Measurements from ENCODE around the gene SFMBT2. TPM values are rescaled to one million over a fixed set of nuclear protein-coding genes. Genes with fewer than 3 reads are reported as not detected.

Gene SFMBT2
- total RNA-seq, 1 donor from 2014 or later: 14.2 TPM

GRCh38 chr10:7260412-7260900 is 150.4 kb downstream of the SFMBT2 start:
- DNase-seq (ENCODE audit: low spot score): no peak
- intact Hi-C loops (cut with DNase I): loop anchor here (1.0 to 10.0 kb wide), 3 partner anchors 87 to 148 kb away; no protein-coding TSS in a partner anchor

DNA sequence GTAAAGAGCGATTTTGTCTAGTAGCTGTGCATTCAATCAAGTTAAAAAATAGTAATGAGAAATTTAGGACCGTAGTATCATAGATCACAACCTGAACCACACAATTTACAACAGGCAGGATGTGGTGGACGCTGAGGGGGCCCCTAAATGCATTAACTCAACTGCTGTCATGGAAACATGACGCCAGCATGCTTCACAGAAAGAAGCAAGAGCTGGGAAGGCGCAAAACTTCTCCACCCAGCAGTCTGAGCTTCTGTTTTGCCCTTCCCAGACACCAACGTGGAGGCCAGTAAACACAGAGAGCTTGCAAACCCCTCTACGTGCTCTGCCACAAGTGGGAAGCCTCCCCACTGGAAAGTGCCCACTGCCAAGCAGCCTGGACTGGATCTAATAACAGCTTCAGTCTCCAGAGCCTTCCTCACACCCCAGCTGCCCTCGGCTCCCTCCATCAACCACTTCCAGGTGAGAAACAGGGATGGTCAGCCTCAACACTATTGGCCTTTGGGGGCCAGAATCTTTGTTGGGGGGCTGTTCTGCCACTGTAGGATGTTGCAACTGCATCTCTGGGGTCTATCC is 151.8 kb downstream of the SFMBT2 start:
- DNase-seq (ENCODE audit: low spot score): no peak
- intact Hi-C loops (cut with DNase I): no loop called here

- intact Hi-C loops (cut with DNase I): no loop called here
- no peak for DNase-seq (ENCODE audit: low spot score)
These were observed 155.3 kb downstream of the SFMBT2 start for GRCh38 chr10:7255517-7255916.

GRCh38 chr10:7251696-7252465 is 159.0 kb downstream of the SFMBT2 start:
- DNase-seq (ENCODE audit: low spot score): no peak
- intact Hi-C loops (cut with DNase I): no loop called here

GRCh38 chr10:7250236-7250635 is 160.6 kb downstream of the SFMBT2 start:
- DNase-seq (ENCODE audit: low spot score): no peak
- intact Hi-C loops (cut with DNase I): no loop called here

DNA sequence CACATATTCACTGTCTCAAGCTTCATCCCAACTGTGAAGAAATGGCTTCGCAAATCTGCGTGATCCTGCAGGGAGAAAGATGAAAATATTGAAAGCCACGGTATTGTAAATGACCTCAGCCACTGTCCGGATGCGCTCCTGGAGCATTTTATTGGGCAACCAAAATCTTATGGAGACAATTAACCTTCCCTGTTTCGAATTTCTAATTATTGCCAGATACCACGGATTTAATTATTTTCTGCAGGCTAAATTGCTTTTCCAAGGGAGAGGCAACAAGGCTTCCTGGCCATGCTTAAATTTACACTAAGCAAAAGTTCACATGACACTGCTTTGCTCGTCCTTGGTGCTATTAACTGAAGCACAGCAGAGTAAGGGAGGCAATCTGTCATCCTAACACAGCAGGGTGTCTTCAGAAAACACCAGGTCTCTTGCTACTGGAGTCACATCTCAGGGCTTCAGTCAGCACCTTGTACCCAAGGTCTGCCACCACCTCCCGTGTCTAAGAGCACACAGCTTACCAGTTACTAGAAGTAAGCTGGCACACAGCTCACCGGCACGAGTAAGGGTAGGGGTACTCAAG is 162.2 kb downstream of the SFMBT2 start:
- DNase-seq (ENCODE audit: low spot score): no peak
- intact Hi-C loops (cut with DNase I): no loop called here

GRCh38 chr10:7248148-7248547 is 162.7 kb downstream of the SFMBT2 start:
- intact Hi-C loops (cut with DNase I): no loop called here
- no peak for DNase-seq (ENCODE audit: low spot score)

GRCh38 chr10:7245505-7245904 is 165.3 kb downstream of the SFMBT2 start:
- intact Hi-C loops (cut with DNase I): no loop called here

DNA sequence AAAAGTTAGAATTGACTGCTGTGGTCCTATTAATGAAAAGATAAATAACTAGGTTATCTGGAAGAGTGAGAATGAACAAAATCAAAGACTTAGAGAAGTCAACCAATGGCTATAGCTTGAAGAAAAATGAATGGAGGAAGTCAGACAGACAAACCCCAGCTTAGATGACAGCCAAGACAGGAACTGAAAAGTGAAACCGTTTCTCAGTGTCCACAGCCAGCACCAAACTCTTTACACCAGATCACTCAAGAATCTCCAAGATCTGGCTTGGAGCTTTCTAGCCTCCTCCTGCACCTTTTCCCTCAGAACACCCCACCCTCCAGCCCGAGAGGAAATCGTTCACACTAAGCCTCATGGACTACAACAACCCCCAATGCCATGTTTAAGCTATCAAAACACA is 167.0 kb downstream of the SFMBT2 start:
- intact Hi-C loops (cut with DNase I): no loop called here
- DNase-seq (ENCODE audit: low spot score): no peak

More at GRCh38 chr10:7245505-7245904, 165.3 kb downstream of the SFMBT2 start:
- no peak for DNase-seq (ENCODE audit: low spot score)

DNA sequence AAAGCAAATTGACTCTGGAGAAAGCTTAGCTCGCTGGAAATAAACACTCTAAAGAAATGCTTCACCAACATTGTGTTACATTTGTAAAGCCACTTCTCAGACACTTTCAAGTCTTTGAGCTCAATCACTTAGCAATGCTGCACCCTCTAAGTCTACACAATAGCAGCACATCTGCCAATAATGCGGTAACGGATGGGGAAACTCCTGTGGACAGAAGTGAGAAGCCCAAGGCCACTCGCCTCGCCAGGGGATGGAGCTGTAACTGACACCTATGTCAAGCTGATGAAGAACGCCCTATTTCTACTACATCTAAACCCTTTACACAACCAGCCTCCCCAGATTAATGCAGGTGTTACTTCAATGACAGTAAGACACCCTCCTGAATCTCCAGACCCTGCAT is 167.7 kb downstream of the SFMBT2 start:
- intact Hi-C loops (cut with DNase I): no loop called here
- DNase-seq (ENCODE audit: low spot score): no peak

DNA sequence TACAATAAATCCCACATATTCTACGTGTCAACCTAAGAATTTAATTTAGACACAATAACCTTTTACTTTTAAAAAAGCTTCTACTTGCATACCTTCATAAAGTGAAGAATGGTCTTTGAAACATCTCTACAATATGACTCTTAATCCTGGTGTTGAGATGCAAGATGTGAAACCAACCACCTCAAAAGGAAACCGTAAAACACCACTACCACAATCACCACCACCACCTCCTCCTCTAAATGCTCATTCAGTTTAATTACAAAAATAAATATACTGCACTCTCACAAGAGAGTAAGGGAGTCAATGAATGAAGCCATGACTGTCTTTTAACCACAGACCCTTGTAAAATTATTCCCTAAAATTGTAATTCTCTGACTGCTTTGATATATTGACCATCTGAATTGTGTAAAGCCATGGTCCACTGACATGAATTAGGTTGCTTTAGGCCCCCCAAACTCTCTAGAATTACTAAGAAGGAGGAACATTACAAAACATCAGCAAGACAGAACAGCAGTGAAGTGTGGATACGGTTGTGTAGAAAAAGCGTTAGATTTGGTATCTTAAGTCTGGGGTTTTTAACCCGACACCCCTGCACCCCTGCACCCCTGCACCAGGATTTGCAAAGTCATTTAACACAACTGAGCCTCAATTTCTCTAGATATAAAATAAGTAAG is 171.4 kb downstream of the SFMBT2 start:
- intact Hi-C loops (cut with DNase I): no loop called here

GRCh38 chr10:7235376-7235775 is 175.5 kb downstream of the SFMBT2 start:
- no peak for DNase-seq (ENCODE audit: low spot score)
- intact Hi-C loops (cut with DNase I): no loop called here

More for the DNA sequence above, 171.4 kb downstream of the SFMBT2 start:
- DNase-seq (ENCODE audit: low spot score): no peak

- intact Hi-C loops (cut with DNase I): no loop called here
- no peak for DNase-seq (ENCODE audit: low spot score)
These were observed 176.7 kb downstream of the SFMBT2 start for GRCh38 chr10:7234109-7234508.

DNA sequence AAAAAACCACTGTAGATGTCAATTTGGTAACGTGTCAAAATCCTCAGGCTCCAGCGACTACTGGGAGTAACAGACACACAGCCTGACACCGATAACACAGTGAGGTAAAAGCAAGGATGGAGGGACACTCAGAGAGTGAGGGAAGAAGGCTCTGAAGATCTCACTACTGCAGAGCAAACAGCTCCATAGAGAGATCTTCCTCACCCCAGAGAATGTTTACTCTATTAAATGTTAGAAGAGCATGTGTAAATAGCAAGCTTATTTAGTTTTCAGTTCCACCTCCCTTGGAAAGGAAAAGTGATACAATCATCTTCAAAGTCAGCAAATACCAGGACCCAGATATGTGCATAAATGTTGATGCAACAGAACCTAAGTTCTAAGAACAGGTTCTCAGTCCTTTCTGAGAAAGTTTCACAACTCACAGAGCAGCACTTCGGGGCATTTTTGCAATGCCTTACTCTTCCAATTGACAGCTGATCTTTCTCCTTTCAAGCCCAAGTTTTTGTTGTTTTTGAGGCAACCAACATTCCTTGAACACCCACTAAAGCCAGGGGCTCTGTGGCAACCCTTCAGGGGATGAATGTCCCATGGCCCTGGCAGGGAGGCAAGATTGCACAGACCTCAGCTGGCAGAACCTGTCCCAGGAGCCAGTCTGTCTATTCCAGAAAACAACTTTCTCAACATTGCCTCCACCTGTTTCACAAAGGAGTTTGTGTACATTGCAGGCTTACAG is 177.4 kb downstream of the SFMBT2 start:
- no peak for DNase-seq (ENCODE audit: low spot score)
- intact Hi-C loops (cut with DNase I): no loop called here

DNA sequence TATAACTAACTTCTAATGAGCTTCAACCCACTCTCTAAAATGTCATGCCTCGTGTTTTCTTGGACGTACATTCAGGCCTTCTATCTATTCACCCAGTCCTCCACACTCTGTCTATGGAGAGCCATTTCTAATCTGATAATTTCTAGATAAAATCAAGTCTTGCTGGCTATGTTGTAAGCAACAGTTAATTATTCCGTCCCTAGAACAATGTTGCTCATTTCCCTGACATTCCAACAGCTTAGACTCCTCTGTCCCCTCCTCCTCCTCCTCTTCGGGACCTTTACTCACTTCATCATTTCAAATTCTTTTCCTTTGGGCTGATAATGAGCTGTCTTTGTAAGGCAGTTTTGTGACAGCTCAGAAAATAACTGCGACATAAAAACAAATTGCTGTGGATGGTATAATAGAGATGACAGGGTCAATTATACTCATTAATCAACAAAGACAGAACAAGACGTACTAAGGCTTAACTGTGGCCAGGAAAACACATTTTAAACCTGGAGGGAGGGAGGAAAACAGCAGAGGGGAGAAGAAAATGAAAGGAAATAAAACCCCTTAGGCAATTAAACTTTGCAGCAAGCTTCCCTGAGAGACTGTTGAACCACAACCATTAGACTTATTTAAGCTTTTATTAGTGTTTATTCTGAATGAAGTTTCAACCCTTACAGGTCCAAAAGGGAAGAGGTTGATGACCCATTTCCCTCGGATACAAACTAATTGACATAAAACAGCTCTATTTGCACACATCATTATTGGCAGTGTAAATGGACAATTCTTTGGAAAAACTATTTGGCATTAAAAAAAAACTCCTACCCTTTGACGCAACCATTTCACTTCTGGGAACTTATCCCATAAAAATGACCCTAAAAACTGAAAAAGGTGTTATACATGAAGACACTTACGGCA is 179.1 kb downstream of the SFMBT2 start:
- DNase-seq (ENCODE audit: low spot score): no peak
- intact Hi-C loops (cut with DNase I): no loop called here

DNA sequence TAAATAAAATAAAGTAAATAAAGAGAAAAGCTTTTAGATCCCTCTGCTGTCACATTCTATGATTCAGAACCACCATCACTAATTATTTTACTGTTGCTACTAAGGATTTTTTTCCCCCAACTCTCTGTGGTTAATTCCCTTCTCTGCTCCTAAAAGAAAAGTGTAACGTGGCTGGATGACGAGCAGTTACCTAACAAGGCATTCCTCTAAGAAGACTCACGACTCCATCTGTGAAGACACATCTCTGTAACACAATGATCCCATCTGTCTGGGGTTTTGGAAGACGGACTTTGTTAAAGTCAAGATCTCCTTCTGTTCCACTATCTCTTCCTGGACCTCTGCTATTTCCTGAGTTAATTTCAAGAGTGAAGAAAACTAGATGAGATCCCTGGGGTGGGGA is 179.9 kb downstream of the SFMBT2 start:
- no peak for DNase-seq (ENCODE audit: low spot score)
- intact Hi-C loops (cut with DNase I): no loop called here

- no peak for DNase-seq (ENCODE audit: low spot score)
- intact Hi-C loops (cut with DNase I): no loop called here
These were observed 180.8 kb downstream of the SFMBT2 start for GRCh38 chr10:7230036-7230435.

DNA sequence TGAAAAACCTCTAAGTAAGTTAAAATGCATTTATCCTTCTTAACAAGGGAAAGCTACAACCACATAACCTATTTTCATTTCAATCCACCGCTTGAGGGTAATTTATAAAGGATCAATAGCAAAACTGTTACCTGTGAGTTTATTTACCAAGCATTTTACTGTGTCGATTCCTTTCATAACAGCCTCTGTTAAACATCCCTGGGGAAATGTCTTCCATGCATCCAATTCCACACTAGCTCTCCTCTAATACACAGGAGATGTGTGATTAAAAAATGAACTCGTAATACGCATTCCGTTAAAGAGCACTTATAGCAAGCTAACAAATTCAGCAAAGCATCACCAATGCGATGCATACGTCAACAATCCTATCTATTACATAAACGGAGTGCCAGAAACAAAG is 185.7 kb downstream of the SFMBT2 start:
- no peak for DNase-seq (ENCODE audit: low spot score)
- intact Hi-C loops (cut with DNase I): no loop called here

GRCh38 chr10:7218968-7219367 is 191.9 kb downstream of the SFMBT2 start:
- intact Hi-C loops (cut with DNase I): no loop called here

More at GRCh38 chr10:7218968-7219367, 191.9 kb downstream of the SFMBT2 start:
- DNase-seq (ENCODE audit: low spot score): no peak

All from cardiac septum (tissue), 1 donor.